Prostate gland (tissue), 2 donors: Measurements from ENCODE around the gene CACNA2D4.

ENCODE experiments used
- POLR2A ChIP-seq: fragments of 450-650 bp; IDR thresholded peaks from one replicate; pipeline ENCODE4 v1.6.1; 2016; ENCODE audit warnings: antibody characterized with exemption, mild to moderate bottlenecking
- TF ChIP-seq, protein P1 (sequence below), 4 experiments: fragments of 200-600 bp in 2 of 4; fragments of 450-650 bp in 2 of 4; sonication (generic) in 2 of 4; IDR thresholded peaks; 1 replicate in 3 of 4; 2 replicates in 1 of 4; pipeline ENCODE4 v1.5.1; 2016 to 2019; ENCODE audit warnings: antibody characterized with exemption in 4 of 4, mild to moderate bottlenecking in 2 of 4, moderate library complexity in 2 of 4

DNA sequence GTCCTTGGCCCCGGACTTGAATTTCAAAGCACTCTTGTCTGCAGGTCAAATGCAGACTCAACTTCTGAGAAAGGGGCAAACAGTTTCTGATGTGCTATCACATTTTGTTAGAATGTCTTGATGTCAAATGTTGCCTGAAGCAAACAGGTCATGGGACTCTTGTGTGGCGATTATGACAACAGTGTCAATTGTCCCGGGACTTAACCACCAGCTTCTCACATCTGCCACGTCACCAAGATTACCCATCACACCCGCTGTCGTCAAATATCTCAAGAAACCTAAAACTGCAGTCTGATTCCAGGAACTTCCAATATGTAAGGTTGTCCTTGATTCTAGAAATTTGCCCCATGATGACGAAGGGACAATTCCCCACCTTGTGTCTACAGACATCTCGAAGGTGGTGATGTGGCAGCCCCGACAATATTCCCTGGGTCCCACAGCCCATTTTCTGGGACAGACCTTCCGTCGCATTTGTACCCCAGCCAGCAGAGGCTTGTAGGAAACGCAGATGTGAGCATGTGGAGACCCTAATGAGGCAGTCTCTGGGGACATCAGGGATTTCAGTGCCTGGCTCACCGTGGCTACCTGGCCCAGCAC, 76.8 kb downstream of the CACNA2D4 start:
- no peak for TF ChIP-seq POLR2A
- TF ChIP-seq, protein P1, sequence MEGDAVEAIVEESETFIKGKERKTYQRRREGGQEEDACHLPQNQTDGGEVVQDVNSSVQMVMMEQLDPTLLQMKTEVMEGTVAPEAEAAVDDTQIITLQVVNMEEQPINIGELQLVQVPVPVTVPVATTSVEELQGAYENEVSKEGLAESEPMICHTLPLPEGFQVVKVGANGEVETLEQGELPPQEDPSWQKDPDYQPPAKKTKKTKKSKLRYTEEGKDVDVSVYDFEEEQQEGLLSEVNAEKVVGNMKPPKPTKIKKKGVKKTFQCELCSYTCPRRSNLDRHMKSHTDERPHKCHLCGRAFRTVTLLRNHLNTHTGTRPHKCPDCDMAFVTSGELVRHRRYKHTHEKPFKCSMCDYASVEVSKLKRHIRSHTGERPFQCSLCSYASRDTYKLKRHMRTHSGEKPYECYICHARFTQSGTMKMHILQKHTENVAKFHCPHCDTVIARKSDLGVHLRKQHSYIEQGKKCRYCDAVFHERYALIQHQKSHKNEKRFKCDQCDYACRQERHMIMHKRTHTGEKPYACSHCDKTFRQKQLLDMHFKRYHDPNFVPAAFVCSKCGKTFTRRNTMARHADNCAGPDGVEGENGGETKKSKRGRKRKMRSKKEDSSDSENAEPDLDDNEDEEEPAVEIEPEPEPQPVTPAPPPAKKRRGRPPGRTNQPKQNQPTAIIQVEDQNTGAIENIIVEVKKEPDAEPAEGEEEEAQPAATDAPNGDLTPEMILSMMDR (IDR thresholded peaks at IDR 0.05), result no peak
